ENCODE results near the gene PDGFA.

The PDGFA gene

GRCh38 chr7:542131-542712, 22.6 kb upstream of the PDGFA start:
- TF ChIP-seq TAF1 (IDR thresholded peaks at IDR 0.05; ENCODE audit: borderline replicate concordance, insufficient read depth, low read length) (no peak), POLR2AphosphoS5 (IDR thresholded peaks at IDR 0.05; ENCODE audit: low read depth, low read length) (no peak), REST (IDR thresholded peaks at IDR 0.05; ENCODE audit: insufficient read depth in 1 of 2, low read depth in 2 of 2, low read length in 2 of 2) (no peak), FOXP2 (optimal IDR thresholded peaks at IDR 0.05; ENCODE audit: borderline replicate concordance, extremely low read depth, extremely low read length, insufficient read depth) (no peak), SIN3A (IDR thresholded peaks at IDR 0.05; ENCODE audit: borderline replicate concordance, insufficient read depth, low read length) (no peak)

DNA sequence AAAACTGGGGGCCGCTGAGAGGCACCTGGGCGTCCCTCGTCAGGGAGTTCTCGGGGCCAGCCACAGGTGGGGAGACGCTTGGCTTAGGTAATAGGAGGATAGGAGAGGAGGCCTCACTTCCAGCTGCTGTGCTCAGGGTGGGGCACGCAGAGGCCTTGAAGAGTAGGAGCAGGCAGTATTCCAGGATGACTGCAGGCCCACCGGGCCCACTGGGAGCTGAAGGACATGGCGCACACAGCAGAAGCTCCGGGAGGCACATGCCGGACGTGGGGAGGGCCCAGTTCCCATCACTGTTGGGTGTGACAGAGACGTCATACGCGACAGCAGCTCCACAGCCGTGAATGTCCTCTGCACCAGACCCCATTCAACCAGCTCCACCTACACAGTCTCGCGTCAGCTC, 22.0 kb upstream of the PDGFA start:
- TF ChIP-seq SIN3A (IDR thresholded peaks at IDR 0.05; ENCODE audit: borderline replicate concordance, insufficient read depth, low read length) (no peak), REST (IDR thresholded peaks at IDR 0.05; ENCODE audit: insufficient read depth in 1 of 2, low read depth in 2 of 2, low read length in 2 of 2) (no peak), FOXP2 (optimal IDR thresholded peaks at IDR 0.05; ENCODE audit: borderline replicate concordance, extremely low read depth, extremely low read length, insufficient read depth) (no peak), POLR2AphosphoS5 (IDR thresholded peaks at IDR 0.05; ENCODE audit: low read depth, low read length) (no peak), TAF1 (IDR thresholded peaks at IDR 0.05; ENCODE audit: borderline replicate concordance, insufficient read depth, low read length) (no peak)

- no peak for TF ChIP-seq FOXP2 (optimal IDR thresholded peaks at IDR 0.05; ENCODE audit: borderline replicate concordance, extremely low read depth, extremely low read length, insufficient read depth)
- TF ChIP-seq SIN3A (IDR thresholded peaks at IDR 0.05; ENCODE audit: borderline replicate concordance, insufficient read depth, low read length): no peak
- TF ChIP-seq TAF1 (IDR thresholded peaks at IDR 0.05; ENCODE audit: borderline replicate concordance, insufficient read depth, low read length): no peak
- TF ChIP-seq POLR2AphosphoS5 (IDR thresholded peaks at IDR 0.05; ENCODE audit: low read depth, low read length): no peak
- no peak for TF ChIP-seq REST (IDR thresholded peaks at IDR 0.05; ENCODE audit: insufficient read depth in 1 of 2, low read depth in 2 of 2, low read length in 2 of 2)
These were observed 21.4 kb upstream of the PDGFA start for GRCh38 chr7:540997-541396.

GRCh38 chr7:540579-540978, 20.9 kb upstream of the PDGFA start:
- TF ChIP-seq TAF1 (IDR thresholded peaks at IDR 0.05; ENCODE audit: borderline replicate concordance, insufficient read depth, low read length) (no peak), POLR2AphosphoS5 (IDR thresholded peaks at IDR 0.05; ENCODE audit: low read depth, low read length) (no peak), FOXP2 (optimal IDR thresholded peaks at IDR 0.05; ENCODE audit: borderline replicate concordance, extremely low read depth, extremely low read length, insufficient read depth) (no peak)

DNA sequence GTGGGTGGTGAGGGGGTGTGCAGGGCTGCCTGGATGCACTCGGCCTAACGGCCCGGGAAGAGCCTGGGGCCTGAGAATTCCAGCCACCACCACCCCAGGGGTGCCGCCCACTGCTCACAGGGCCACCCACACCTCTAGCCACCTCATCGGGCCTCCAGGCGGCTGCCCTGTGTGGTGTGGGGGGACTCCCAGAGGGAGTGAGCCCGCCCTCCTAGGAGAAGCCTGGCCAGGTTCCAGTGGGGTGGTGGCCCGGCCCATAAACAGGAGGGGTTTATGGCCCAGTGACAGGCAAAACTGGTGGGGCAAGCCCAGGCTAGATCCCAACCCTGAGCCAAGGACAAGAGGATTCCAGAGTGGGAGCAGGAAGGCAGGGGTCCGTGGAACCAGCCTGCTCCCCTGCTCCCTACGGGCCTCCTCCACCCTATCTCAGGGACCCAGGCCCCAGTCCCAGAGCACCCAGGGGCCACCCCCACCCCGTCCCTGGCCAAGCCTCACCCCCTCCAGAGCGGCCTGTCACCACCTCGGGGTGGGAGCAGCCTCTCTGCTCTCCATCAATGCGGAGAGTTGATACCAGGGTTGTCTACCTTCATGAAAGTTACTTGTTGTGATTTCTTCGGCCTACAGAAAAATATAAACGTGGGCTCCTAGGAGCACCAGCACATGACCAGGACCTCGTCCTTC, 20.2 kb upstream of the PDGFA start:
- no peak for TF ChIP-seq TAF1 (IDR thresholded peaks at IDR 0.05; ENCODE audit: borderline replicate concordance, insufficient read depth, low read length)
